ENCODE measurements around the gene MARCHF10. TPM values are rescaled to one million over a fixed set of nuclear protein-coding genes. Genes with fewer than 3 reads are reported as not detected.

MARCHF10 gene
- total RNA-seq, 4 donors from 2014 or later, result 0.33 to 0.52 (median 0.42) TPM; not detected in 1

DNA sequence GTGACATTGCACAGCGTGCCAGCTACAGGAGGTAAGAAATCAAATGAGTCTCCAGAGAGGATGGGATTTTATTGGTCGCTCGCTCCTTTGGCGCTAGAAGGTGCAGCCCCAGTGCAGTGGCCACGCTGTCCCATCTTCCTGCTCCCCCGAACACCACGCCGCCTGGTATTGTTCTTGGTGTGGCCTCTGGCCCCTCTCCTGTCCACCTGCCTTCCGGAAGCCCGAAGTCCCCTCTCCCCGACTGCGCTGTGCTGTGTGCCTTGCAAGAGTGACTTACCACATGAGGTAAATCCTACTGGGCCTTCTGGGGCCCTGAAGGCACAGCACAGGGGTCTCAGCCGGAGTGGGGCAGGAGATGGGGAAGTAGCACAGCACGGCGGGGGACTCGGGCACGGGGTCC lies 58.2 kb downstream of the MARCHF10 start:
- TF ChIP-seq, protein P1, sequence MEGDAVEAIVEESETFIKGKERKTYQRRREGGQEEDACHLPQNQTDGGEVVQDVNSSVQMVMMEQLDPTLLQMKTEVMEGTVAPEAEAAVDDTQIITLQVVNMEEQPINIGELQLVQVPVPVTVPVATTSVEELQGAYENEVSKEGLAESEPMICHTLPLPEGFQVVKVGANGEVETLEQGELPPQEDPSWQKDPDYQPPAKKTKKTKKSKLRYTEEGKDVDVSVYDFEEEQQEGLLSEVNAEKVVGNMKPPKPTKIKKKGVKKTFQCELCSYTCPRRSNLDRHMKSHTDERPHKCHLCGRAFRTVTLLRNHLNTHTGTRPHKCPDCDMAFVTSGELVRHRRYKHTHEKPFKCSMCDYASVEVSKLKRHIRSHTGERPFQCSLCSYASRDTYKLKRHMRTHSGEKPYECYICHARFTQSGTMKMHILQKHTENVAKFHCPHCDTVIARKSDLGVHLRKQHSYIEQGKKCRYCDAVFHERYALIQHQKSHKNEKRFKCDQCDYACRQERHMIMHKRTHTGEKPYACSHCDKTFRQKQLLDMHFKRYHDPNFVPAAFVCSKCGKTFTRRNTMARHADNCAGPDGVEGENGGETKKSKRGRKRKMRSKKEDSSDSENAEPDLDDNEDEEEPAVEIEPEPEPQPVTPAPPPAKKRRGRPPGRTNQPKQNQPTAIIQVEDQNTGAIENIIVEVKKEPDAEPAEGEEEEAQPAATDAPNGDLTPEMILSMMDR (IDR thresholded peaks at IDR 0.05), result no peak
- no peak for TF ChIP-seq POLR2A (IDR thresholded peaks at IDR 0.05; ENCODE audit: low read depth)
- TF ChIP-seq EP300 (IDR thresholded peaks at IDR 0.05), result no peak
- TF ChIP-seq POLR2AphosphoS5 (IDR thresholded peaks at IDR 0.05), result no peak
- Histone ChIP-seq H3K9me3 (no peaks in the 10 kb centered on the region), H3K36me3 (no peaks in the 10 kb centered on the region), H3K27ac (replicated peaks in 1 of 4) (peak overlapping the region in 1 of 4 donors; percentile 62), H3K4me3 (no peak overlapping the region), H3K27me3 (no peaks in the 10 kb centered on the region), H3K4me1 (peaks cover 0 to 18% (median 16%) of the 10 kb centered on the region in 4 donors)
- 91% methylated on average over 17 of the region's 17 CpGs for WGBS
- intact Hi-C loops (cut with DNase I), result no loop called here
- DNase-seq (ENCODE audit: extremely low spot score), result no peak

DNA sequence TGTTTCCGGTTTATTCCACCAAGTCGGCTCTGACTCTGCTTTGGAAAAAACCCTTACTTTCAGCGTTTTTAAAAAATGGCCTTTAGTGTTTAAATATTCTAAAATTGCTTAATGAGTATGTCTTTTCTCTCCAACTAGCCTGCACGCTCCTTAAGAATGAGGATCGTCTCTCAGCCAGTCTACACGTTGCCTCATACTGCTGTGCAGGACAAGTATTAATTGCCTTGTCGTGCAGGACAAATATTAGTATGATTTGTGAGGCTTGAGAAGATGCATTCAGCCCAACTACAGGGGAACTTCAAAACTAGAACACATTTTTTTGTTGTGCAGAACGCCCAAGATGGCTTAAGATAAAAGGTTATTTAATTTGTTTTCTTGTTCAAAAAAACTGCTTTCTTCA lies 61.2 kb downstream of the MARCHF10 start:
- Histone ChIP-seq H3K27ac (replicated peaks in 1 of 4) (no peak overlapping the region), H3K4me1 (no peaks in the 10 kb centered on the region), H3K9me3 (no peaks in the 10 kb centered on the region), H3K27me3 (no peaks in the 10 kb centered on the region), H3K36me3 (no peaks in the 10 kb centered on the region), H3K4me3 (no peak overlapping the region)
- 63% methylated on average over 8 of the region's 8 CpGs for WGBS
- intact Hi-C loops (cut with DNase I), result no loop called here
- TF ChIP-seq, protein P1 (IDR thresholded peaks at IDR 0.05), result no peak
- no peak for TF ChIP-seq POLR2A (IDR thresholded peaks at IDR 0.05; ENCODE audit: low read depth)
- DNase-seq (ENCODE audit: extremely low spot score), result no peak

DNA sequence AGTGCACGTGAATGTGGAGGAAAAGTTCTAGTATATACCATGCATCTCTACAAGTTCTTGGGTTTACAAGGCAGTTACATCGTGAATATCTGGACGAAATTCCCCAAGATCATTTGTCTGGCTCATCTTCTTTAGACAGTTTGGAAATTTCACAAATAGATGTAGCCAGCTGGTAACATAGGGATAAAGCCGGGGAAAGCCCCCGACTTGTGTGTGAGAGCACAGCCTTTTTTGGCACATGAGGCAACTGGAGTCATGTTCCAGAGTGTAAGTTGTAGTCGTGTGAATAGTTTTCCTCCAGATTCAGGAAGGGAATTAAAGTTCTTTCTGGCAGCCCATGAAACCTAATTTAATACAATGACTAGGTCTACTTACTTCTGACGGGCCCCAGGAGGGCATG lies 62.3 kb downstream of the MARCHF10 start:
- 62% methylated on average over 7 of the region's 7 CpGs for WGBS
- no peaks in the 10 kb centered on the region for H3K36me3 ChIP-seq
- DNase-seq (ENCODE audit: extremely low spot score), result no peak
- intact Hi-C loops (cut with DNase I), result no loop called here
- no peak overlapping the region for H3K4me3 ChIP-seq
- H3K27me3 ChIP-seq, result no peaks in the 10 kb centered on the region
- TF ChIP-seq POLR2AphosphoS5 (IDR thresholded peaks at IDR 0.05), result no peak
- no peak for TF ChIP-seq EP300 (IDR thresholded peaks at IDR 0.05)
- TF ChIP-seq, protein P1 (IDR thresholded peaks at IDR 0.05), result no peak
- no peak for TF ChIP-seq POLR2A (IDR thresholded peaks at IDR 0.05; ENCODE audit: low read depth)
- no peaks in the 10 kb centered on the region for H3K9me3 ChIP-seq
- H3K4me1 ChIP-seq, result no peaks in the 10 kb centered on the region
- H3K27ac ChIP-seq (replicated peaks in 1 of 4), result no peak overlapping the region

DNA sequence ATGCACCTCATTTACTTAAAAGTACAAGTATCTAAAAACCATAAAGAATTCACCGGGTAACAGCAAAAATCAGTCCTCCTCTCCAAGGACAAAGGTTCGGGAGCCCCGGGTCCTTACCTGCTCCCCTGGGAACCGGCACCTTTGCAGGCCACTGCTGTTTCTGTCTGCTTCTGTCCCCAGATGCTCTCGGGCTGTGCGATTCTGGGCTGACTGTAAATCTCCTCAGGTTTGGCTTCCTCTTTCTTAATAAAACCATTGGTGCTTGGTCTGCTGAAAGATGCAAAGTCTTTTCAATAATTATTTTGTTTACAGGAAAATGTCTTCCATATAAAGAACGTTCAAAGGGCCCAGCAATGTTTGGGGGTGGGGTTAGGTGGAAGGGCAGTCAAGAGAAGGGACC lies 63.9 kb downstream of the MARCHF10 start:
- H3K9me3 ChIP-seq, result no peaks in the 10 kb centered on the region
- WGBS, result 88% methylated on average over 7 of the region's 7 CpGs
- no peaks in the 10 kb centered on the region for H3K36me3 ChIP-seq
- H3K27ac ChIP-seq (replicated peaks in 1 of 4), result no peak overlapping the region
- no peak for TF ChIP-seq POLR2A (IDR thresholded peaks at IDR 0.05; ENCODE audit: low read depth)
- TF ChIP-seq EP300 (IDR thresholded peaks at IDR 0.05), result no peak
- TF ChIP-seq, protein P1 (IDR thresholded peaks at IDR 0.05), result no peak
- no peak for TF ChIP-seq POLR2AphosphoS5 (IDR thresholded peaks at IDR 0.05)
- H3K27me3 ChIP-seq, result no peaks in the 10 kb centered on the region
- no peak overlapping the region for H3K4me3 ChIP-seq
- no peak for DNase-seq (ENCODE audit: extremely low spot score)
- H3K4me1 ChIP-seq, result no peaks in the 10 kb centered on the region
- intact Hi-C loops (cut with DNase I), result no loop called here

DNA sequence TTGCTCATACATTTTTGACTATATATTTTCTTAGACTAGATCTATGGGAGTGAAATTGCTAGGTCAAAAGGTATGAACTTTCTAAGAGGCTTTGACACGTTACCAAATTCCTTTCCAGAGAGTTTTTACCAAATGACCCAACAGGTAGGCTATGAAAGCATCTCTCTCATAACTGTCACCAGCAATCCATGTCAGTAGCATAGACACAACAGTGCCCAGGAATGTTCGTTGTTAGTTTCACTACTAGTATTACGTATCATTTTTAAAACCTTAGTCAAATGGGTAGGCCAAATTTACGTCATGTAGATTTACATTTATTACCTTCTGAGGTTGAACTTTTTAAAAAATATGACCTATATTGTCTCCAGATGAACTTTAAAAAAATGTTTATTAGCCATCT lies 66.8 kb downstream of the MARCHF10 start:
- TF ChIP-seq POLR2A (IDR thresholded peaks at IDR 0.05; ENCODE audit: low read depth), result no peak
- TF ChIP-seq, protein P1 (IDR thresholded peaks at IDR 0.05), result no peak
- TF ChIP-seq EP300 (IDR thresholded peaks at IDR 0.05), result no peak
- TF ChIP-seq POLR2AphosphoS5 (IDR thresholded peaks at IDR 0.05), result no peak
- DNase-seq (ENCODE audit: extremely low spot score), result no peak
- no peak overlapping the region for H3K27ac ChIP-seq (replicated peaks in 1 of 4)
- intact Hi-C loops (cut with DNase I), result no loop called here
- H3K9me3 ChIP-seq, result no peaks in the 10 kb centered on the region
- no peaks in the 10 kb centered on the region for H3K27me3 ChIP-seq
- H3K4me3 ChIP-seq, result no peak overlapping the region
- 94% methylated on average over 4 of the region's 4 CpGs for WGBS
- no peaks in the 10 kb centered on the region for H3K4me1 ChIP-seq
- H3K36me3 ChIP-seq, result no peaks in the 10 kb centered on the region
